ENCODE measurements around the gene GSTA2. TPM values are rescaled to one million over a fixed set of nuclear protein-coding genes. Genes with fewer than 3 reads are reported as not detected.
"Not testable (repeated sequence)": the region's sequence is repeated elsewhere in the genome, so short reads cannot be mapped to it uniquely, and the experiment has no call there.

Gene GSTA2
- polyA plus RNA-seq, 1 of the 3 experiments (the other 2 are of a cell fraction), result not detected

GRCh38 chr6:52779237-52779636 is 16.0 kb upstream of the GSTA2 start:
- no peak for DNase-seq
- Histone ChIP-seq H3K27me3 (ENCODE audit: insufficient read depth) (no peaks in the 10 kb centered on the region), H3K4me2 (no peak overlapping the region), H3K9ac (no peak overlapping the region), H3K4me1 (ENCODE audit: control insufficient read depth in 1 of 2, insufficient read depth in 2 of 2, low read depth in 1 of 2, low read length in 1 of 2) (no peaks in the 10 kb centered on the region), H2AFZ (ENCODE audit: low read depth) (no peak overlapping the region), H3K4me3 (ENCODE audit: low read depth in 2 of 2, low read length in 1 of 2) (no peak overlapping the region), H3K79me2 (ENCODE audit: insufficient read depth) (no peaks in the 10 kb centered on the region), H3K9me3 (no peaks in the 10 kb centered on the region; the same call in 1 of the 2 replicates), H3F3A (replicated peaks; ENCODE audit: insufficient read depth) (no peaks in the 10 kb centered on the region), H3K9me2 (no peaks in the 10 kb centered on the region), H3K36me3 (replicated peaks in 1 of 2; ENCODE audit: control insufficient read depth in 1 of 2, insufficient read depth in 2 of 2, low read length in 1 of 2) (no peaks in the 10 kb centered on the region), H4K20me1 (ENCODE audit: insufficient read depth) (no peaks in the 10 kb centered on the region), H3K27ac (ENCODE audit: low read depth in 2 of 2, low read length in 1 of 2) (no peak overlapping the region)
- TF ChIP-seq GABPA (IDR thresholded peaks at IDR 0.05; ENCODE audit: low read depth), result no peak
- TF ChIP-seq, protein P1, sequence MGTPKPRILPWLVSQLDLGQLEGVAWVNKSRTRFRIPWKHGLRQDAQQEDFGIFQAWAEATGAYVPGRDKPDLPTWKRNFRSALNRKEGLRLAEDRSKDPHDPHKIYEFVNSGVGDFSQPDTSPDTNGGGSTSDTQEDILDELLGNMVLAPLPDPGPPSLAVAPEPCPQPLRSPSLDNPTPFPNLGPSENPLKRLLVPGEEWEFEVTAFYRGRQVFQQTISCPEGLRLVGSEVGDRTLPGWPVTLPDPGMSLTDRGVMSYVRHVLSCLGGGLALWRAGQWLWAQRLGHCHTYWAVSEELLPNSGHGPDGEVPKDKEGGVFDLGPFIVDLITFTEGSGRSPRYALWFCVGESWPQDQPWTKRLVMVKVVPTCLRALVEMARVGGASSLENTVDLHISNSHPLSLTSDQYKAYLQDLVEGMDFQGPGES (IDR thresholded peaks at IDR 0.05; ENCODE audit: low read depth, low read length), result no peak
- TF ChIP-seq YY1 (IDR thresholded peaks at IDR 0.05; ENCODE audit: low read depth), result no peak
- 5% methylated on average over 1 of the region's 1 CpG for WGBS (ENCODE audit: low lambda C conversion rate)
- ChIA-PET POLR2A (no interaction called here), CTCF (no interaction called here)

GRCh38 chr6:52776711-52777351 is 13.6 kb upstream of the GSTA2 start:
- CTCF ChIA-PET, result interaction anchor here (0.6 to 0.7 kb wide), 2 partner anchors 52 to 693 kb away, joined by 3 read pairs; no protein-coding TSS in a partner anchor
- H3K4me3 ChIP-seq (ENCODE audit: low read depth in 2 of 2, low read length in 1 of 2); H4K20me1 ChIP-seq (ENCODE audit: insufficient read depth); H3K4me2 ChIP-seq; DNase-seq; H2AFZ ChIP-seq (ENCODE audit: low read depth); H3K27me3 ChIP-seq (ENCODE audit: insufficient read depth); H3K4me1 ChIP-seq (ENCODE audit: control insufficient read depth in 1 of 2, insufficient read depth in 2 of 2, low read depth in 1 of 2, low read length in 1 of 2); H3K9me3 ChIP-seq; H3K9me2 ChIP-seq; H3F3A ChIP-seq (replicated peaks; ENCODE audit: insufficient read depth); H3K79me2 ChIP-seq (ENCODE audit: insufficient read depth); H3K27ac ChIP-seq (ENCODE audit: low read depth in 2 of 2, low read length in 1 of 2); H3K36me3 ChIP-seq (replicated peaks in 1 of 2; ENCODE audit: control insufficient read depth in 1 of 2, insufficient read depth in 2 of 2, low read length in 1 of 2); POLR2A ChIA-PET; H3K9ac ChIP-seq: not testable (repeated sequence)
- 0% methylated on average over 7 of the region's 9 CpGs for WGBS (ENCODE audit: low lambda C conversion rate)

GRCh38 chr6:52769399-52769798 is 6.1 kb upstream of the GSTA2 start:
- 63% methylated on average over 4 of the region's 4 CpGs for WGBS (ENCODE audit: low lambda C conversion rate)
- H3K4me2 ChIP-seq; DNase-seq; H3K36me3 ChIP-seq (replicated peaks in 1 of 2; ENCODE audit: control insufficient read depth in 1 of 2, insufficient read depth in 2 of 2, low read length in 1 of 2); H3K4me1 ChIP-seq (ENCODE audit: control insufficient read depth in 1 of 2, insufficient read depth in 2 of 2, low read depth in 1 of 2, low read length in 1 of 2); H3F3A ChIP-seq (replicated peaks; ENCODE audit: insufficient read depth); H3K9me3 ChIP-seq; H2AFZ ChIP-seq (ENCODE audit: low read depth); H3K27me3 ChIP-seq (ENCODE audit: insufficient read depth); H3K27ac ChIP-seq (ENCODE audit: low read depth in 2 of 2, low read length in 1 of 2); H3K9ac ChIP-seq; H4K20me1 ChIP-seq (ENCODE audit: insufficient read depth); H3K9me2 ChIP-seq; H3K4me3 ChIP-seq (ENCODE audit: low read depth in 2 of 2, low read length in 1 of 2); H3K79me2 ChIP-seq (ENCODE audit: insufficient read depth); POLR2A ChIA-PET; CTCF ChIA-PET: not testable (repeated sequence)

DNA sequence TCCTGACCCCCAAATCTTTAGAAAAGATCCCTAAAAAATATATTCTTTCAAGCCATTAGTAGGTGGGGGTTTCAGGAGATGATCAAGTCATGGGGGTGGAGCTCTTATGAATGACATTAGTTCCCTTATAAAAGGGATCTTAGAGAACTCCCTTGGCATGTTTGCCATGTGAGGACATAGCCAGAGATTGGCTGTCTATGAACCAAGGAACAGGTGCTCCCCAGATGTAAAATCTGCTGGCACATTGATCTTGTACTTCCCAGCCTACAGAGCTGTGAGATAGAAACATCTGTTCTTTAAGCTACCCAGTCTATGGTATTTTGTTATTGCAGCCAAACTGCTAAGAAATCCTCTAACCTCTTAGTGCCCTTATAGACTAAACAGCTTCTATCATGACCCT is 4.4 kb upstream of the GSTA2 start:
- H3K4me2 ChIP-seq; H3K9me3 ChIP-seq; H3K79me2 ChIP-seq (ENCODE audit: insufficient read depth); H3K4me3 ChIP-seq (ENCODE audit: low read depth in 2 of 2, low read length in 1 of 2); H3K36me3 ChIP-seq (replicated peaks in 1 of 2; ENCODE audit: control insufficient read depth in 1 of 2, insufficient read depth in 2 of 2, low read length in 1 of 2); H2AFZ ChIP-seq (ENCODE audit: low read depth); H3K27ac ChIP-seq (ENCODE audit: low read depth in 2 of 2, low read length in 1 of 2); H3K9me2 ChIP-seq; H3F3A ChIP-seq (replicated peaks; ENCODE audit: insufficient read depth); H4K20me1 ChIP-seq (ENCODE audit: insufficient read depth); POLR2A ChIA-PET; DNase-seq; H3K9ac ChIP-seq; H3K4me1 ChIP-seq (ENCODE audit: control insufficient read depth in 1 of 2, insufficient read depth in 2 of 2, low read depth in 1 of 2, low read length in 1 of 2); H3K27me3 ChIP-seq (ENCODE audit: insufficient read depth): not testable (repeated sequence)
- CTCF ChIA-PET, result interaction anchor here (1.1 kb wide), 1 partner anchor 228 kb away, joined by 3 read pairs; the partner anchor contains the start of gene GSTA4

GRCh38 chr6:52761673-52762491 is 1.4 kb downstream of the GSTA2 start:
- CTCF ChIA-PET; H3K27me3 ChIP-seq (ENCODE audit: insufficient read depth); H3K9me3 ChIP-seq; H4K20me1 ChIP-seq (ENCODE audit: insufficient read depth); H3F3A ChIP-seq (replicated peaks; ENCODE audit: insufficient read depth); H3K4me2 ChIP-seq; POLR2A ChIA-PET; H3K4me1 ChIP-seq (ENCODE audit: control insufficient read depth in 1 of 2, insufficient read depth in 2 of 2, low read depth in 1 of 2, low read length in 1 of 2); DNase-seq; H3K36me3 ChIP-seq (replicated peaks in 1 of 2; ENCODE audit: control insufficient read depth in 1 of 2, insufficient read depth in 2 of 2, low read length in 1 of 2); H3K4me3 ChIP-seq (ENCODE audit: low read depth in 2 of 2, low read length in 1 of 2); H3K9ac ChIP-seq; H3K79me2 ChIP-seq (ENCODE audit: insufficient read depth); H3K9me2 ChIP-seq; H3K27ac ChIP-seq (ENCODE audit: low read depth in 2 of 2, low read length in 1 of 2); H2AFZ ChIP-seq (ENCODE audit: low read depth): not testable (repeated sequence)
- WGBS (ENCODE audit: low lambda C conversion rate), result 19% methylated on average over 7 of the region's 7 CpGs
